ENCODE measurements around the gene LMX1B.

LMX1B gene

DNA sequence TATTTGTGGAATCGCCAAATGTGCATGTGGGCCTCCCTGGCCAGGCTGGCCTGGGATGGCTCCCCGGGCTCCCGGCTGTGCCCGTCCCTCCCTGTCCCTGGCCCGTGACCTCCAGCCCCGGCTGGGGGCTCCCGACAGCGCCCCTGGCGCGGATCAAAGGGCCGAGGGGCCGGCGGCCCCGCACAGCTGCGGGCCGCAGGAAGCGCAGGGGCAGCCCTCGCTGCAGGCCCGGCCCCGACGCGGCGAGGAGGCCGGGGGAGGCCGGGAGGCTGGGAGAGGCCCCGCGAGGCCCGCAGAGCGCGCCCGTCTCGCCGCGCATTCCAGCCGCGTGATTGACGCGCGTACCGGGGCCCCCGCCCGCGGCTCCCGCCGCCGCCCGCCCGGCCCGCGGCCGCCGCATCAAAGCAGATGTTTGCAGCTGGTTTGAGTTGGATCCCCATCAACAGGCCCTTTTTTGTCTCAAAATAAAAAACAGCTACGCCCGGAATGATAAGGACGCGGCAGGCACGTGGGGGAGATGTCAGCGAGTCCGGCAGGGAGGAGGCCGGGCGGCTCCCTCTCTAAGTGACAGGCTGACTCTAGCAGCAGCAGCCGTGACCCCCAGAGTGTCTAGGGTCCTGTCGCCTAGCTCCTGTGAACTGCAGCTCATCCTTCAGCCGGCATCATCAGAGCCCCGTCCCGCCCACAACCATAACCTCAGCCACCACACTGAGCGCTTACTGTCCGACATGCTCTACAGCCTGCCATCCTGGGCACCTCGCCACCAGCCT, 69.4 kb downstream of the LMX1B start:
- no peak for DNase-seq

DNA sequence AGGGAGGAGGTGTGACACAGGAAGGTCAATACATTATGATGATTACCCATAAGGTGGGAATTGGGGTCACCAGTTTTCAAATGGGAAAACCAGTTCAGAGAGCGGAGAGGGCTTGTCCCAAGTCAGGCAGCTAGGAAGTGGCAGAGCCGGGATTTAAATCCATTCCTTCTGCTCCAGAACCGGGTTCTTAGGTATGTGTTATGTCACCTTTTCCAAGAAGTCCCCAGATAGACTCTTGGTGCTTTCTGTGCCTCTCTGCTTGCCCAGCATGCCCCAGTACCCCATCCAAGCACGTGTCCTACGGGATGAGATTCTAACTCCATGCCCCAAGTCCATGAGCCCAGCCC, 69.9 kb downstream of the LMX1B start:
- DNase-seq = no peak

DNA sequence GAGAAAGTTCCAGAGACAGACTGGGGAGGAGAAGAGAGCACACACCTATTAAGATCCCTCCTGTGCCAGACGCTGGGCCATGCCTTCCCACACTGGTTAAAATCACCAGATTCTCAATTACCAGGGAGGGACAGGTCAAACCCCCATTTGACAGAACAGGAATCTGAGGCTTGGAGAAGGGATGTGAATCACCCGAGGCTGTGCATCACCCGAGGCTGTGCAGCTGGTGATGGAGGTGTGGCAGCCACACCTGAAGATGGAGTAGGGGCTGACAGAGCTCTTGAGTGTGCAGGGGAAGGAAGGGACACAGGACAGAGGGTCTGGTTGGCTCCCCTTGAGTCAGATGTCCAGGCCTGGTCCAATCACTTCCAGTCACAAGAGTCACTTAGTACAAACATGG, 70.6 kb downstream of the LMX1B start:
- no peak for DNase-seq

DNA sequence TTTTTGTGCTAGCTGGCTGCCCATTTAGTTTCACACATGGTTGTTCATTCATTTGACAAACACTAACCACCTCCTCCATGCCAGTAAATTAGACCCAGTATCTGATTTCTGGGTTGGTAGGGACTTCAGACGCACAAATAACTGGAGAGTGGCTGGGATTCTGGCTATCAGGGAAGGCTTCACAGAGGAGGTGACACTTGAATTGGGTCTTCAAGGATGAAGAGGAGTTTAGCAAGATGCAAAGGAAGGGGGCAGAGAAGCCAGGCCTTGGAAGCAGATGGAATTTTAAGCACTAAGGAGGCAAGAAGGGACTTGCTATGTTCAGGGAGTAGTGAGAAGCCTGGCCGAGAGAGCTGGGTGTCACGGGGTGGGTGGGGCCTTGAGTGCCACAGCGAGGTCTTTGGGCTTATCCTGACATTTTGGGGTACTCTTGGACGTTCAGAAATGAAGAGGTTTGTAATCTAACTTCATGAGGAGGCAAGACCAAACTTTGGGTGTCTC, 71.3 kb downstream of the LMX1B start:
- no peak for DNase-seq

DNA sequence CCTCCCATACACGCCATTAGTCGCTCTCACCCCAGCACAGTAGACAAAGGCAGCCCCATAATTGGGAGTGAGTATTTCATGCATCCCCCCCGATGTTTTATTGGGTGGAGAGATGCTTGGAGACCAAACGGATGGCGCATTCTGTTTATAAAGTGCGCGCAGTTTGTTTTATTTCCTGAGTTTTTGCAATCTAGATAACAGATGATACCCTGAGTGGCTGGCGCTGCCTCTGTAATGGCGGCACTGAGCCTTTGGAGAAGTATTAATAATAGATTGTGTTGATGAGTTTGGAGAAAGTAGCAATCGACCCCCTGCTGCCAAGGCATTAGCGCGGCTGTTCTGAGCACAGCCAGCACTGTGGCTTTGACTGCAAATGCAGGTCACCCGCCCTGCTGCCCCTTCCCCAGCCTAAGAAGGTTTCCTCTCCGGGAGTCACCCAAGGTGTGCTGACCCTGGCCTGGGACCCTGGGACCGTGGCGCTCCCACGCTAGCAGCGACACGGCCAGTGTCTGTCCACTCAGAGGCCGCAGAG, 74.3 kb downstream of the LMX1B start:
- no peak for DNase-seq

DNA sequence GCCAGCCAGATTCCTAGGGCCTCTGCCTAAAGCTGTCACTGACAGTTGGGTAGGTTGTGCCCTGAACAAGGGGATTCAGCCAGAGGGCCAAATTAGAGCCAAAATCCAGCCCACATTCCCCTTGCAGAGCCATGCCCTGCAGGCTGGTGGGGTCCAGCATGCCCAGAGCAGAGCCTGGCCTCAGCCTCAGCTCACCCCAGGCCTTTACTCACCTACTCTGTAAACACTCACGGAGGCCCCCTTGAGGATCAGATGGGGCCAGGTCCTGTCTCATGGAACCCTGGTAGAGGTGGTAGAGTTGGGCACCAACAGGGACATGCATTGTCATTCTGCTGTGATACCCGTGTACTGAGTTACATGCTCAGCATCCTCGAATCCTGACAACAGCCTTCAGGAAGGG, 74.9 kb downstream of the LMX1B start:
- no peak for DNase-seq

DNA sequence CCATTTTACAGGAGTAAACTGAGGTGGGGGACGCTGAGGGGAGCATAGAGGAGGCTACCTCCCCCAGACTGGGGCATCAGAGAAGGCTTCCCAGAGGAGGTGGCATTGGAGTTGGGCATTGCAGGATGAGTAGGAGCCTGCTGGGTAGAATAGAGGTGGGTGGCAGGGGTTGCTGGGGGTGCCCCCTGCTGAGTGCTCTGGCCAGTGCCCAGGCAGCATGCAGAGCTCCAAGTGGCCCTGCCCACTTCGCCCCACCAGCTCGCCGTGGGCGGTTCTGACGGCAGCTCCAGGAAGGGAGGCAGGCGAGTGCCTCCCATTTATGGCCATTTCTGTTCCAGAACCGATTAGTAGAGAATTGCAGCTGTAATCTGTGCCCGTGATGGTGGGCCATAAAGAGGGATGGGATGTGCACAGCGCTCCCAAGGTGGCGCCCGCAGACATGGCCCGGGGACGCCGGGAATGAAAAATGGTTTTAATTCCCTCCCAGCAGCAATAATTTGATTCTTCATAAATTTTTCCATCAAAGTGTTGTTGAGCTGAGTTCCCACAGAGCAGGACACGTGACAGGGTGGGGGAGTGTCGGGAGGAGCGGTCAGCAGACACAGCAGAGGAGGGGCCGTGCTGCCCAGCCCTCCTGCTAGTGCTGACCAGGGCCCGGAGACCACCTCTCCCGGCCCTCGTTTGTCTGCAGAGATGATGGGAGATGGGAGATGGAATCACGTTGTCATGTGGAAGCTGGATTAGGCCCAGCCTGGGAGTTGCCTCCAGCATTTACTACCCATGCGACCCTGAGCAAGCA, 75.5 kb downstream of the LMX1B start:
- no peak for DNase-seq

DNA sequence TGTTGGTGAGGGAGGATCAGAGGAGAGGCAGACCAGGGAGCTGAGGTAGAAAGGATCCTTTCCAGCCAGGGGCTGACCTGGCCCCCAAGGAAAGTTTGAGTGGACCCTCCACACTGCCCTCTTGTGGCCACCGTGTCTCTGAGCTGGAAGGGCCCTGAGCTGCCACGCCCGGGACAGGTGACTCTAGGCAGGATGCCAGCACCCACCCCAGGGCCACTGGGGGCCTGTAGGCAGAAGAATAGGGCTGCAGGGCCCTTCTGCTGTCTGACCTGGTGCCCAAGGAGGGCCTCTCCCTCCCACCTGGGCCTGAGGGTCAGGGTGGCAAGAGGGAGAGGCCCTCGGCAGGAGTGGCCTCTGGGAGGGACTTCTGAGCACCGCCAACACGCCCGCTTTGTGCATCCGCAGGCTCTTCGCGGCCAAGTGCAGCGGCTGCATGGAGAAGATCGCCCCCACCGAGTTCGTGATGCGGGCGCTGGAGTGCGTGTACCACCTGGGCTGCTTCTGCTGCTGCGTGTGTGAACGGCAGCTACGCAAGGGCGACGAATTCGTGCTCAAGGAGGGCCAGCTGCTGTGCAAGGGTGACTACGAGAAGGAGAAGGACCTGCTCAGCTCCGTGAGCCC, 76.8 kb downstream of the LMX1B start:
- peak; percentile 12 for DNase-seq

DNA sequence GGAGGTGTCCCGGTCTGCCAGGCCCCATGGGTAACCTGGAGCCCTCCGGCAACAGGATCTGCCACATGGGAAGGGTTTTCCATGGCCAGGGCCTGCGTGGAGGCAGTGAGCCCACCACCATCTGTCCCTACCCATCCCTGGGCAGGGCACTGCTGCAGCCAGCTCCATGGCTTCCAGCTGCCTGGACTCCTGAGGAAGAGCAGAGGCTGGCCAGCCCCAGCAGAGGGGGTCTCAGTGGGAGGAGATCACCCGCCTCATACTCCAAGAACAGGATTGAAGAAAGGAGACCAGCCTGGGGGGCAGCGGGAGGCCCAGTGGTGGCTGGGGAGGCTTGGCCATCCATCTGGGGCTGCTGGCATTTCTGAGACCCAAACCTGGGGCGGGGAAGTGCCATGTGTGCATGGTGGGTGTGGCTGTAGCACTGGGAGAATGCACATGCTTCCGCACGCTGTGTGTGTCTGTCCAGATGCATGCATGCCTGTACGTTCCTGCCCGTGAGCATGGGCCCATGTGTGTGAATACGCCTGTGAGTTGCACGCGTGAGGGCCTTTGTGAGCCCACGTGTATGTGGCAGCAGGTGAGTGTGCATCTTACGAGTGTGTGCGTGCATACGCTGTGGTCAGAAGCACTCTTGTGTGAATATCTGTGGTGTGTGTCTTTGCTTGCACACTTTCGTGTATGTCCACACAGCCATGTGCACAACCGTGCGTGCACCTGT, 78.5 kb downstream of the LMX1B start:
- DNase-seq = no peak

DNA sequence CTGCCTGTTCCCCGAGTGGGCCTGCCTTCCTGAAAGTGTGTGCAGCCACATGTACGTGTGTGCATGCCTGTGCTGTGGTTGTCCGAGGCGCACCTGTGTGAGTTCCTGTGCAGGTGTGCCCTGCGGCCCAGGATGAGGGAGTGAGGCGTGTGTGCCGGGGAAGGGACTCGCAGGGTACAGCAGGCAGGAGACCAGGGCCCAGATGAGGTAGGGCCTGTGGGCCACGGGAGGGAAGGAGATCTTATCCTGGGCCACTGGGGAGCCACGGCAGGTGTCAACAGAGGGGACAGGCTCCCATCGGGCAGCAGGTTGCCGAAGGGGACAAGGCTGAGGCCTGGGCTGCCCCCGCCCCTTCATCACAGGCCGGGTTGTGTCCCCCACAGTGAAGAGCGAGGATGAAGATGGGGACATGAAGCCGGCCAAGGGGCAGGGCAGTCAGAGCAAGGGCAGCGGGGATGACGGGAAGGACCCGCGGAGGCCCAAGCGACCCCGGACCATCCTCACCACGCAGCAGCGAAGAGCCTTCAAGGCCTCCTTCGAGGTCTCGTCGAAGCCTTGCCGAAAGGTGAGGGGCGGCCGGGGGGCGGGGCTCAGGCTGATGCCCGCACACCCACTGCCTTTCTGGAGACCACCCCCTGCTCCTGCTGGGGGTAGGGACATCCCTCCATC, 79.2 kb downstream of the LMX1B start:
- no peak for DNase-seq

DNA sequence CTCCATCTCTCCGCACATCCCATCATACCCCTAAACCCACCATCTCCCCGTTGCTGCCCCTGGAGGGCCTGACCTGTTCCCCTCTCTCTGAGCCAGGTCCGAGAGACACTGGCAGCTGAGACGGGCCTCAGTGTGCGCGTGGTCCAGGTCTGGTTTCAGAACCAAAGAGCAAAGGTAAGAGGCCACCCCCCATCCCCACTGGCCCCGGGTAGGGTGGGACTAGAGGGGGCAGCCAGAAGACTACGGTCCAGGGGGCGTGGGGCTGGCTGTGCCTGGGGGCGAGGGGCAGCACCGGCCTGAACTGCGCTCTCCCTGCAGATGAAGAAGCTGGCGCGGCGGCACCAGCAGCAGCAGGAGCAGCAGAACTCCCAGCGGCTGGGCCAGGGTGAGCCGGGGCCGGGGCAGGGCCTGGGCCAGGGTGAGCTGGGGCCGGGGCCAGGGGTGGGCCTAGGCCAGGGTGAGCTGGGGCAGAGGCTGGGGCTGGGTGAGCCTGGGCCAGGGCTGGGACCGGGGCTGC, 79.8 kb downstream of the LMX1B start:
- DNase-seq = no peak

DNA sequence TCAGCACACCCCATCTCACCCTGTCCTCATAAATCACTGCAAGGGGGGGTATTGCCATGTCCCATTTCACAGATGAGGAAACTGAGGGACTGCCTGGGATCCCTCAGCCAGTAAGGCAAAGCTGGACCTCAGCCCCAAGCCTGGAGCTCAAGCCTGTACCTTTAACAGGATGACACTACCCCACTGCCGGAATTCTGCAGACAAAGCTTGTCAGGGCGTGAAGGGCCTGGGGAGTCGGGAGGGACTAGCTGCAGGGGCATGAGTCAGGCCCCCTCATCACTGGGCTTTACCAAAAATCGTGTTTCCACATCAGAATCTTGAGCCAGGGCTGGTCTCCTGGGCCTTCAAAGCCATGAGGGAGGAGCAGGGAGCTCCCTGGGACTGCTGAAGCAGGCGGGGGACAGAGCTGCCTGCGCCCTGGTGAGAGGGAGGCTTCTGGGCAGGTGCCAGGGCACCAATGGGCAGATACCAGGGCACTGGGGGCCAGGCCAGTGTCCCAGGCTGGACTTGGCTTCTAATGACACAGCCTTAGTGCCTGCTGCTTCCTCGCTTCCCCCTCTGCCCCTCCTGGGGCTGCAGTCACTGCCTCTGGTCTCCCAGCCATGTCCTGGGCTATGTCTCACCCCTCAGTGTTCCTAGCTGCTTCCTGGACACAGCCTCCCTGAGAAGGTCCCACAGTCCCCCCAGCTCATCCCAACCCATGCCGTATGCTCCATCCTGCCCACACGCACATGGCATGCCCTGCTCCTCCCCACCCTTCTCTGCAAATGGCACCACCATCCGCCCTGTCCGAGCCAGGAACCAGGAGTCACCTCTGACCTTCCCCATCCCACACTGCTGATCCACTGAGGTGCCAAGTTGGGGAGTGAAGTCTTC, 80.7 kb downstream of the LMX1B start:
- DNase-seq = no peak

DNA sequence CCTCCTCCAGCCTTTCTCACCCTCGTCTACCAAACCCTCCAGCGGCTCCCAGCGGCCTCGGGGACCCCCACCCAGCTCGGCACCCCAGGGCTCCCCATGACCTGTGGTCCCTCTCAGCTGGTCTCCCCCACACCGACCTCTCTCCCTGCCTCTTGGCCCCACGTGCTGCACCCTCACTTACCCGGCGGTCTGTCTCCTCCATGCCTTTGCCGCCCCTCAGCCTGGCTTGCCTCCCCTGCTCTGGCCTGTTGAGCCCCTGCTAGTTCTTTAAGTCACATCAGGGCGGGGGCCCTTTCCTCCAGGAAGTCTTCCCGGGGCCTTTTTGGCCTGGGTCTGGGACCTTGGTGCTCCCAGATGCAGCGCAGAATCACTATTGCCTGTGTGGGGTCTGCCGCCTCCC, 81.5 kb downstream of the LMX1B start:
- no peak for DNase-seq

DNA sequence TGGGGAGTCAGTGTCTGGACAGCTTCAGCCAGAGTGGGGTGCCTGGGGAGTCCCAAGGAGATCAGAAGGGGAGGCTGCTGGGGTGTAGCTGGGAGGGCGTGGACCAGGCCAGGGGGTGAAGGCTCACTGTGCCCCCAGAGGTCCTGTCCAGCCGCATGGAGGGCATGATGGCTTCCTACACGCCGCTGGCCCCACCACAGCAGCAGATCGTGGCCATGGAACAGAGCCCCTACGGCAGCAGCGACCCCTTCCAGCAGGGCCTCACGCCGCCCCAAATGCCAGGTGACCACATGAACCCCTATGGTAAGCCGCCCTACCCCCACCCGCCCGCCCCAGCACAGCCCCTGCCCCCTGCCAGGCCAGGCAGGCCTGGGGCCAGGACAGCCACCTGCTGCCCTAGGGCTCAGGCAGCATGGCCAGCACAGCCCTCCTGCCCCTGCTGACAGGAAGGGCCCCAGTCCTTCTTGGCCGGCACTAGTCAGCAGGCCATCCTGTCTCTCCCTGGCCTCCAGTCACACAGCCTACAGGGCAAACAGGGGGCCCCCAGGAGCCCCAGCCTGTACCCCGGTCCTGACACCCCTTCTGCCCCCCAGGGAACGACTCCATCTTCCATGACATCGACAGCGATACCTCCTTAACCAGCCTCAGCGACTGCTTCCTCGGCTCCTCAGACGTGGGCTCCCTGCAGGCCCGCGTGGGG, 82.1 kb downstream of the LMX1B start:
- no peak for DNase-seq

DNA sequence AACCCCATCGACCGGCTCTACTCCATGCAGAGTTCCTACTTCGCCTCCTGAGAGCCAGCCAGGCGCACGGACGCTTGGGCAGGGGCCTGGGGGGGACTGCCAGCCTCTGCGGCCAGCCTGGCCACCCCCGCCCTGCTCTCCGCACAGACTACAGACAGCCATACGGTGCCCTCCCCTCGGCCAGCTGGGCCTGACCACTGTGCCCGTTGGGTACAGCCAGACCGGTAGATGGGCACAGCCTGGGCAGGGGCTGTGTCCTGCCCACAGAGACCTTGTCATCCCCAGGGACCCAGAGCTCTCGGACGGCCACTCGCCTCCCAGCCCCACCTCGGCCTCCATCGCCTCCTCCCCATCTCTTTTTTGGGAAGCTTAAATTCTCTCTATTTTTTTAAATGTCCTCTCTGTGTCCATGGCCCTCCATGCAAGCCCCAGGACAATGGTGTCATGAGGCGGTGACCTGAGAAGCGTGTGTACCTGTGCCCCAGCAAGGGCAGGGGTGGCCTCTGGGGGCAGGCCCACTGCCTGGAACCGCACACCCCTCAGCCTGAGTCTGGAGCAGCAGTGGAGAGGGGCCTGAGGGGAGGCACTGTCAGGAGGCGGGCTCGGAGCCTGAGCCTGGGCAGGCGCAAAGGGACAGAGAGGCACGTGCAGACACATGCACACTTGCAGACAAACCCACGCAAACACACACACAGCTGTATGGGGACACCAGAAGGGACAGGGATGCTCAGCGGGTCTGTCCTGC, 82.8 kb downstream of the LMX1B start:
- DNase-seq = no peak

DNA sequence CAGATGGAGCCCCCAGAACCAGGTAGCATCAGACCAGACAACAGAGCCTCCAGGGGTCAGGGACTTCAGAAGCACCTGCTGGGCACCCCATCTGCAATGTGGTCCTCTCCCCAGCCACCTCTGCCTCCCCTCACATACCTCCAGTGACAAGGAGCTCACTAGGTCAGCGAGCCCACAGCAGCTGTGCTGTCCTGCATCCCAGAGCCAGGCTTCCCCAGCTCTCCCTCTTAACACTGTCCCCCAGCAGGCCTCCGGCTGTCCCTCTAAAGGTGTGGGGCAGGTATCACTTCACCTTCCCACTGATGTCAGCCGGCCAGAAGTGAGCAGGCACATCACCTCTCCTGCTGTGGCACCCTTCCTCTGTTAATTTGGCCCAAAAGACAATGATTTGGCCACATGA, 83.6 kb downstream of the LMX1B start:
- no peak for DNase-seq

DNA sequence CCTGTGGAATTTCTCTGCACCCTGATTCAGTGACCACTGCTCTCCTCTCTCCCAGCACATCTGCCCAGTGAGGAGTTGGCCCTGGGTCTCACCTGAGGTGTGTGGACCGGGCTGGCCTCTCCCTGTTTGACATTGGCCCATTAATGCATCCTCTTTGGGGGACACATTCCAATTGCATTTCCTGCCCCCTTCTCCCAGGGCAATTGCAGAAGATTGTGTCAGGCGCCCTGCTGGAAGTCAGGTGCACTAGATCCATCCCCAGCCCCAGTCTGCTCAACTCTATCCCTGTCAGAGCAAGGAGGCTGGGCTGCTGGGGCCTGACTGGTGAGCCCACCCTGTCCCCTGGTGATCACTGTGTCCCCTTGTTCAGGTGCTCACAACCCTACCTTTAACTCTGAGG, 84.5 kb downstream of the LMX1B start:
- DNase-seq = no peak

DNA sequence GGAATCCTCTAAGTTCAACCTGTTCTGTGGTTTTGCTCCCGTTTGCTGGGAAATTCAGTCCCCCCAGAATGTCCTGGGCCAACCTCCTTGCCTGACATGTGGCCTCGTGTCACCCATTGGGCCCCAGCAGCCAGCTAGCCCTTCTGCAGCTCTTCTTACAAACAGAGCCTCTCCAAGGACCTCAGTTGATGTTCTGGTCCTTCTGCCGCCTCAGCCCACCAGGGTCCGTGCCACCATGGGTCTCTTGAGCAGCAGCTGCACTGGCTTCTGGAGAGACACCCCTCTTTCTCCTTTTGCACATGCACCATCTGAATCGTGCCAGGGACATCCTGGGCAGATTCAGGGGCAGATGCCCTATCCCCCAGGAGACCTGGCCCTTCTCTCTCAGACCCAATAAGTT, 85.0 kb downstream of the LMX1B start:
- DNase-seq = no peak

DNA sequence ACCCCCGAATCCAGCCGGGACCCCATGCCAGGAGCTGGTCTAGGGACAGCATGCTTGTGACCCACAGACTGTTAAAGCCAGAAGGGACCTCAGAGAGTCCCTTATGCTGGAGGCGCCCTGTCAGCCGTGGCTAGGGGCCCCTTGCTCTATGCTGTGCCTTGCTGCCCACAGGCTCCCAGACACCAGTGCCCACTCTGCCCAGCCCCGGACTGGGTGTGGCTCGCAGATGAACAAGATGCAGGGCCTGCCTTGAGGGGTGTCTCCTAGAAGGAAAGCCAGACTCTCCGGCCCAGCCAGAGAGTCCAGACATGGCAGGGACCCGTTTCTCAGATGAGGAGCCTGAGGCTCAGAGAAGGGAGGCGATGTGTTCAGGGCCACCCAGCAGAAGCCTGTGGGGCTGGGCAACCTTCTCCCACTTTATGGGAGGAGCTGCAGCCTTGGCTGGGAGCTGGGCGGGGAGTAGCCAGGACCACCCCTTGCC, 85.7 kb downstream of the LMX1B start:
- no peak for DNase-seq

DNA sequence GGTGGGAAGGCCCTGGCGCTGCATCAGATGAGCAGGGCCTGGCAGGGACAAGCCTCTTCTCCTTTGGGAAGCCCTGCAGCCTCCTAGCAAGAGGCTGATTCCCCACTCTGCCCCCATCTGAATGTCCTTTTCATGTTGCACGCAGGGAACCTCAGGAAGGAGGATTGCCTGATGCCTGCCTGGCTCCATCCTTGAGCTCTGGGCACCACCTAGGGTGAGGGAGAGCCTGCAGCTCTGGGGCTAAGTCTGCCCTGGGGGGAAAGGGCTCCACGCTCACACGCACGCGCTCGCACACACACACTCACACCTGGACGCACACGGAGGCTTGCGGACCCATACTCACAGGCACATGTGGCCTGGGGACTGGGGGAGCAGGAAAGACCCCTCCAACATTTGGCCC, 86.6 kb downstream of the LMX1B start:
- no peak for DNase-seq

Measured in OCI-M1 (cell line).